Germinal center (tissue), 1 donor: ENCODE measurements around the gene WIPF2.

Experiments used
- DNase-seq: peaks from one replicate; pipeline ENCODE4 v3.0.0; 2012; ENCODE audit warnings: mixed read lengths, low spot score

The WIPF2 gene

GRCh38 chr17:40315206-40315605, 96.1 kb downstream of the WIPF2 start:
- no peak for DNase-seq

DNA sequence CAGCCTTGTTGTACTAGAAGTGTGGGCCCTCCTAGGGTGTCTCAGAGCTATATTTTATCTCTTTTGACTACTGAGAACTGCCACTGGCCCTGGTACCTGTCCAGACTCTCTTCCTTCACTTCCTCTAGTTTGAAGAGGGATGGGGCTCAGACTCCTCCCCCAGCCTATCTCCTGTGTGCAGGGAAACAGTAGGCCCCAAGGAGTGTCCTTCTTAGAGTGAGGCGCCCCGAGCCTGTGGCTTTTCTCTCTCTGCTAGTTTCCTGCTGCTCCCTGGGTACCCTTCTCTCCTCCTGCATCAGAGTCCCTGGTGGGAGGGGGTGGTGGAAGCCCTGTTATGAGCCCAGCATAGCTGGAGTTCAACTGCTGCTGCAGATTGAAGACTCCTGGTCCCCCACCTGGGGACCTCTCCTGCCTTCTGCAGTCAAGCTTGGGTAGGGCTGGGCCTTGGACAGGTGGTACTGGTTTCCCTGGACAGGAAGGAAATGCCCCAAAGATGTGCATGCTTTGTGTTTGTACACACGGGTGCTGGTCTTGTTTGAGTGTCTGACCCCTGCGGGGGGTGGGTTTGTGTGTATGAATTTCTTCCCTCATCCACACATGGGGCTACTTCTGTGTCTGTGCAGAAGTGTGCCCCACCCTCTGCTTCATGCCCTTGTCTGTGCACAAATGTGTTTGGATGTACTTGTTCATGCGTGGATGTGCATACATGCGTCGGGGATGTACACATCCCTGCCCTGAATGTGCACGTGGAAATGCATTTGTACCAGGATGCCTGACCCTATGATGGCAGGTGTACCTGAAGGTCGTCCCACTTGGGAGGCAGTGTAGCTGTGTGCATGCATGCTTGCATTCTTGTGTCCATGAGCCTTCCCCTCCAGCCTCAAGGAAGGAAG, 96.8 kb downstream of the WIPF2 start:
- DNase-seq, result no peak

- no peak for DNase-seq
Measured at GRCh38 chr17:40316571-40317344, 97.7 kb downstream of the WIPF2 start.

DNA sequence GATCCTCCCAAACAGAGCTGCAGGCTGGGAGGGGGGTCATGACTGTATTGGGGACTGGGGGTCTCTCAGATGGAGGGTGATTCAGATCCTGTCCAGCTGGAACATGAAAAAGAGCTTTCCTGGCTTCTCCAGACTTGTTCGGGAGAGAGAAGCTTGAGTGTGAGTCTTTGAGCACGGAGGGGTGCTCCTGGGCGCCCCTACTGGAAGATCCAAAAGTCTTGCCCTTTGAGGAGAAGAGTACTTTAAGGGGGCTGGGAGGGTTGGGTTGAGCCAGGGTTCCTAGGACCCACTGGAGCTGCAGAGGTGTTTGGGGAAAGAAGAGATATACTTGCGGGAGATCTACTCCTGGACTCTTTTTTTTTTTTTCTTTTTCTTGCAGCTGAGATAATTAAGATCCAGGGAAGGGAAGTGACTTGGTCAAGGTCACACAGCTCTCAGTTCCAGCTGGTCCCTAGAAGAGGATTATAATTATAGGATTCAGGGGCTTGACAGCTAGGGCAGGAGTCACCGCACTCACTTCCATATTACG, 98.3 kb downstream of the WIPF2 start:
- DNase-seq, result peak; percentile 73

GRCh38 chr17:40317880-40318829, 99.1 kb downstream of the WIPF2 start:
- peak; percentile 99 for DNase-seq

GRCh38 chr17:40318830-40319391, 99.8 kb downstream of the WIPF2 start:
- DNase-seq, result no peak

DNA sequence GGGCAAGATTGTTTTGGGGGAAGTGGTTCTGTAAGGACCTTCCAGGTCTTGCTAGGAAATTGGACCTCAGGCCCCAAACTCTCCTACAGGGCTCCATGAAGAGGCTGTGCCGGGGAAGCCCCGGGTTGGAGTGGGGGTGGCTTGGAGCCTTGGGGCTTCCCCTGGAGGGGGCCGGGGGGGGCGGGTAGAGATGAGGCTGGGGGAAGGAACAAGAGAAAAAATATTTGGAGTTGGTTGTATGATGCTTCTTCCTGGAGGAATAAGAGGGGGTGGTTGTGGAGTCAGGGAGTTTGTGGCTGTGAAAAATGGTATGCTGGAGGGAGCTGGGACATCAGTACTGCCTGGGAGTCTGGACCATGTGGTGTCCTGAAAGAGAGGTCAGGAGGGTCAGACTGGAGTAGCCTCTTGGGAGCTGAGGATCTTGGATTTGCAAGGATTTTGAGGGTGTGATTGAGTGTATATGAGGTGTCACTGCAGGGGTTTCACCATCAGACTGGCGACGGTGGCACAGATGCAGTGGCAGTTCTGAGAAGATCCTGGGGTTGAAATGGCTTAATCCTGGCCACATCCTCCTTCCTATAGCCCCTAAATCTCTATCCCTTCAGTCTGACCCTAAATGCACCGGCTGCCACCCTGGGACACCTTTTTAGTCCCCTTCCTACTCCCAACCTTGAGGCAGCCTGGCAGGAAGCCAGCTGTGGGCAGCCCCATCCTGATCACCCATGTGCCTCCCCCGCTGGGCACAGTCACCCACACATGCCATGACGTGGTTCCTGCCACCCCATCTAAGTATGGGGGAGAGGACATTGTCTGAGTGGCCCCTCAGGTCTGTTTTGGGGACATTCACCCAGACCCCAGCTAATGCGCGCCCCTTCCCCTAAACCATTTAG, 100.8 kb downstream of the WIPF2 start:
- no peak for DNase-seq

DNA sequence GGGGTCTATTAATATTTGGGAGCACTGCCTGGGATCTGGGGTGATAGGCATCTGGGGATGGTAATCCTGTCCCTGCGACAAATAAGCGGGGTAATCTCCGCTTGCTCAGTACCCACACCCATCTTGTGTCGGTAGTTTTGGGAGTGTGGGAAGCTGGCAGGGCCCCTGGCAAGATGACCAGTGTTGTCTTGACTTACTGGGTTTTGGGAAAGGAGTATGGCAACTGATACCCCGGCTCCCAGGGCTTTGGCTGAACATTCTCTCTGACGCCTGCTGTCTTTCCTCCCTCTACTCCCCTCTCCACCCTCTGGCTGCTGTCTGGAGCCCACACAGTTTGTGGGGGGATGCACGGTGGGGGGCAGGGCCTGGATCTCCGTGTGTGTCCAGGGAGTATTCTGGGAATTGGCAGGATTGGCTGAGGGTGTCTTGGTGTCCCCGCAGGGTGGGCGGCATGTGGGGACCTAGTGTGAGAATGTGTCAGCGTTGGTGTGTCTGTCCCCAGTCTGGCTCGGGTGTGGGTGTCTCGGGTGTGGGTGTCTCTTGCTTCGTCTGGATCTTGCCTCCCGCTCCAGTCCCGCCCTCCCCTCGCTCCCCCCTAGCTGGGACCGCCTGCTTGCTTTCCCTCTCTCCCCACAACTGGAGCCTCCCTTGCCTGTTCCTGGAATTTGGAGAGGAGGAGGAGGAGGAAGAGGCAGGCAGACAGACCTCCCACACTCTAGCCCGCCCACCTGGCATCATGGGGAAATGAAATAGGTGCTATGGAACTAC, 101.8 kb downstream of the WIPF2 start:
- DNase-seq, result no peak

GRCh38 chr17:40321524-40321929, 102.4 kb downstream of the WIPF2 start:
- DNase-seq, result no peak

- no peak for DNase-seq
Measured at GRCh38 chr17:40321961-40322357, 102.9 kb downstream of the WIPF2 start.

GRCh38 chr17:40322358-40323315, 103.5 kb downstream of the WIPF2 start:
- peak; percentile 89 for DNase-seq

DNA sequence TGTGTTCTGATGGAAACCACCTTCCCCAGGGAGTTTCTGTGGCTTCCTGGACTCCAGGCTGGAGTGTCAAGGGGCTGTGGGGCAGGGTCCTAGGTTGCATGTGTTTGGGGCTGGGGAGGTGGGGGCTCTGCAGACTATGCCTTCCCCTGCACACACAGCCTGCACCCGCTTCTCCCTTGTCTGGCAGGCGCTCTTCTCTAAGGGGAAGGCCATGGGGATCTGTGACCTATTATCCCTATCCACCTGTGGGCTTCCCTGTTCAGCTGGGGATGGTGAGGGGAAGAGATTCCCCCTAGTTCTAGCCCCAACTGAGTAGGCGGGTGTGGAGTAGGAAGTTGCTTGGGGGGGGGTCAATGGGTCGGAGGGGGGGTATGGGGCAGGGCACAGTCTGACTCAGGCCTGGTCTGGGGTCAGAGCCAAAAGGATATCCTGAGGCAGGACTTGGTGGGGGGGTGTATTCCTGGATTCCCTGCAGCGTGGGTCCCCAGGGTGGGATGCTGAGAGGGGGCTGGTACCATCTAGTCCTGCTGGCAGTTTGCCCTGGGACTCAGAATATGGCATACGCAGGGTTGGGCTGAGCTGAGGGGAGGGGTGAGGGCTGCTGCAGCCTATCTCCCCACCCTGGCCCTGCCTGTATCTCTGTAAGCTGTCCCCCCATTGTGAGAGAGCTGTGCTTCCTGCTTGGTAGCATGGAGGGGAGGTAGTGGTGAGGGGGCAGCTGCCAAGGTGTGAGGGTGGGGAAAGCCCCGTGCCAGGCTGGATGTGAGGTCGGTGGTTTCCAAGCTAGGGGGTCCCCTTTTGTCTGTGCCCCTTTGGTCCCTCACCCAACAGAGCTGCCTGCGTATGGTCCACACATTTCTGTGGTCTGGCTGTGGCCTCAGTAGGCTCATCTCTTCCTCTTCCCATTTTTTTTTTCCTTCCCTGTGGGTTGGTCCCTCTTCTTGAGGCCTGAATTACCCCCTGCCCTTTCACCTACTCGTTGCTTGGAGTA, 104.6 kb downstream of the WIPF2 start:
- DNase-seq, result peak; percentile 61

- DNase-seq, result peak; percentile 55
Measured at GRCh38 chr17:40325156-40326013, 106.3 kb downstream of the WIPF2 start.

DNA sequence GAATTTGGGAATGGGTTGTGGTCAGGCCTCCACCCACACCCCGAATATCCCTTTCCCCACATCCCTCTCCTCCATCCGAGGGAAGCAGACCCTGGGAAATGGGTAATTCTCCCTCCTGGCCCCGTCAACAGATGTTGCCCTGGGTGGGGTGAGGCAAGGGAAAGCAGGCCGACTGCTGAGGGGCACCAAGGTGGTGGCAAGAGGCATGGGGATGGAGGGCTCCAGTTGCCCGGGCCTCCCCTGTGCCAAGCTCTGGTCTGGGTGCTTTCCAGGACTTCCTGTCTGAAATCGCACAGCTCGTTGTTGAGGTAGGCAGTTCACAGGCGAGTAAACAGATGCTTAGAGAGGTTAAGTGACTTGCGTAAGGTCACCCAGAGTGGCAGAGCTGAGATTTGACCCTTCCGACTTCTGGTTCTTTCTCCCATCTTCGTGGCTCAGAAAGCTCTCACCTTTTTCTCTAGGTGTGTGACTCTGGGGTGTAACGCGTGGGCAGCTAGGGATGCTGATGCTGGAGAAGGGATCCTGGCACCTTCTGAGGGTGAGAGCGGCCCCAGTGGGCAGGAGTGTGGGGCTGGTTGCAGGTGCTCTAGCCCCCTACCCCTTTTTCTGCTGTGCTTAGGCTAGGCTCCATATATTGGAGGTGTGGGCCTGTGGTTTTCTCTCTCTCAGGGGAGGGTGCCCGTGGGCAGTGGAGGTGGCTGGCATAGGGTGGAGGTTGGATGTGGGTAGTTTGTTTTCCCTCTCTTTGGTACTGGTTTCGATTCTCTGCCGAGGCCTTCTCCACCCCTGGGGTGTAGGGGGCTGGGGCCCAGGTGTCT, 107.1 kb downstream of the WIPF2 start:
- peak; percentile 60 for DNase-seq

GRCh38 chr17:40326832-40327199, 107.7 kb downstream of the WIPF2 start:
- no peak for DNase-seq
